DMS153 treated with DMSO at 0.1 percent for 48 hours (cell line): ENCODE results near the gene PREX1.

Experiments
- DNase-seq: peaks from one replicate; lab custom pipeline; 2025; ENCODE audit not compliant: unreplicated experiment; lab: John Stamatoyannopoulos, UW

The PREX1 gene

DNA sequence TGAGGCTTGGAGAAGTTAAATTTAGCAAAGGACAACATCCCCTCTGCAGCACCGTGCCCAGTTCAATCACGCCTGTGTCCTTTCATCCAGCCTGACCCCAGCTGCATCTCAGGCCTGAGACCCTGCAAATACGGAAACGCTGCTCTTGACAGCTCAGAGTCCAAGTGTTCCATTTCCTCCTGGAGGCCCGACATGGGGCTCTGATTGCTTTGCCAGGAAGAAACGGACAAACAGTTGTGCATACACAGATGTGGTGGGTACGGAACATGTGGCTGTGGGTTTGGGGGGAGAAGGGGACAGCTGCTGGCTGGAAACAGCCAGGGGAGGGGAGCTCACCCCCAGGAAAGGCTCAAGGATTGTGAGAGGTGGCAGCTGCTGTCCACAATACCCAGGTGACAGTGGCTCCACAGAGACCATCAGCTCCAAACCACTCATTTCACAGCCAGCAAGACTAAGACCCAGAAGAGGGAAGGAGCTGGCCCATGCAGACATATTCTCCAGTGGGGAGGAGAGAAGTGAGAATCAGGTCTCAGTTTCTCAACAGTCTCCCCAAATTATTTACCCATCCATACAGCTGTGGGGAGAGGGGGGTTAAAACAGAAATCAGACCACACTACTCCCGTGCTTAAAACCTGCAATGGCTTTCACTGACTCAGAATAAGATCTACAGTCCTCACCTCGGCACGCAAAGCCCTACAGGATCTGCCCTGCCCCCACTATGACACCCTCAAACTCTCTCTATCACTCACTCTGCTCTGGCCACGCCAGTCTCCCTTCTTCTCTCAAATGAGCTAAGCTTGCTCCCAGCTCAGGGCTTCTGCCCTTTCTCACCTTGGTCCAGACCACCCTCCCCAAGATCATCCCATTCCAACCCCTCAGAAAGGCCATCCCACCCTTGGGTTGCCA lies 89.1 kb downstream of the PREX1 start:
- no peak for DNase-seq

DNA sequence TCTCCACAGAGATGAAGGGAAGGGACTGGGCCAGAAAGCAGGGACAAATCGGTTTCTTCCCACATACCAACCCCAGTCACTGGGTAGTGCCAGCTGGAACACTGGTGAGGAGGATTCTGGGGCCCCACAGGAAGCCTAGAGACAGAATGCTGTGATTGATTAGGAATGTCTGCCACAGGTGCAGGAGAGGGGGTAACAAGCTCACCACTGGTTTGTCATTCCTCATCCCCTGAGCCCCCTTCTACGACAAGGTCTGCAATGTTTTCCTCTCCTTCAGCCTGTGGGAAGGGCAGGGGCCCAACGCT lies 89.8 kb downstream of the PREX1 start:
- DNase-seq = no peak

GRCh38 chr20:48737434-48738093 lies 90.2 kb downstream of the PREX1 start:
- no peak for DNase-seq

DNA sequence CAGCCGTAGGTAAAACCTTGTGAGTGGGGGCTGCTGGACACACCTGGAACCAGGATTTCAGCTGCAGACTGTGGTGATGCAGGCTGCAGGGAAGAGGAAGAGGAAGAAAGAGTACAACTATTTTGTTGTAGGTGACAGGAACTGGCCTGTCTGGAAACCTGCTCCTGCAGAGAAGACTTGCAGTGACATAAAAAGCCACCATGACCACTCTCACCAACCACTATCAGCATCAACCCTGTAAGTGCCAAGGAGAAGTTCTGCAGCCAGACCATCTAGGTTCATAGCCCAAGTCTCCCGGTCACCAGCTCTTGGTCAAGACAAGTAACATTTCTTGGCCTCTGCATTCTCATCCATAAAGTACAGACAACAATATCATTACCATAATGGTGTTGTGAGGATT lies 91.2 kb downstream of the PREX1 start:
- DNase-seq = no peak

- no peak for DNase-seq
Observed at GRCh38 chr20:48736231-48736630, 91.6 kb downstream of the PREX1 start.

- DNase-seq = no peak
Observed at GRCh38 chr20:48735112-48735511, 92.7 kb downstream of the PREX1 start.

DNA sequence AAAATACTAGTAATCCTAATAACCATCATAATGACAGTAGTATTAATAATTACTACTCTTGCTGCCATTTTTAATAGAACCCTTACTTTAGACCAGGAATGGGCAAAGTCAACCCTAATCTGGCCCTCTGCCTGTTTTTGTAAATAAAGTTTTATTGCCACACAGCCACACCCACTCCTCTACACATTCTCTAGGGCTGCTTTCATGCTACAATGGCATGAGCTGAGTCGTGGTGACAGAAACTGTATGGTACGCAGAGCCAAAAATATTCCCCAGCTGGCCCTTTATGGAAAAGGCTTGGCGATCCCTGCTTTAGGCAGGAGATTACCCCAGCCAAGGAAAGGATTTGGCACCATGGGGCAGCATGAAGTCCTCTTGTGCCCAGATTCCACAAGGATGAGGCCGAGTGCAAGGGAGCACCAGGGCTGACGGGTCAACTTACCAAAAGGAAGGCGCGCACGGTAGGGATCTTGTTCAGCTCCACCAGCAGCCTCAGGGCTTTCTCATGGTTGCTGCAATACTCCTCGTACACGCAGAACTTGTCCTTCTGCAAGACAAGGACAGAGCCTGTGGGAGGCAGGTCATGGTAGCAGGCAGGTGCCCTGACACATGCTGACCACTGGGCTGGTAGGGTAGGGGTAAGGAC lies 93.6 kb downstream of the PREX1 start:
- DNase-seq = no peak

GRCh38 chr20:48733296-48733790 lies 94.5 kb downstream of the PREX1 start:
- DNase-seq = no peak

- no peak for DNase-seq
Observed at GRCh38 chr20:48732081-48732829, 95.5 kb downstream of the PREX1 start.

GRCh38 chr20:48731536-48731935 lies 96.3 kb downstream of the PREX1 start:
- no peak for DNase-seq

- no peak for DNase-seq
Observed at GRCh38 chr20:48730977-48731376, 96.8 kb downstream of the PREX1 start.

GRCh38 chr20:48729538-48729937 lies 98.3 kb downstream of the PREX1 start:
- DNase-seq = no peak

DNA sequence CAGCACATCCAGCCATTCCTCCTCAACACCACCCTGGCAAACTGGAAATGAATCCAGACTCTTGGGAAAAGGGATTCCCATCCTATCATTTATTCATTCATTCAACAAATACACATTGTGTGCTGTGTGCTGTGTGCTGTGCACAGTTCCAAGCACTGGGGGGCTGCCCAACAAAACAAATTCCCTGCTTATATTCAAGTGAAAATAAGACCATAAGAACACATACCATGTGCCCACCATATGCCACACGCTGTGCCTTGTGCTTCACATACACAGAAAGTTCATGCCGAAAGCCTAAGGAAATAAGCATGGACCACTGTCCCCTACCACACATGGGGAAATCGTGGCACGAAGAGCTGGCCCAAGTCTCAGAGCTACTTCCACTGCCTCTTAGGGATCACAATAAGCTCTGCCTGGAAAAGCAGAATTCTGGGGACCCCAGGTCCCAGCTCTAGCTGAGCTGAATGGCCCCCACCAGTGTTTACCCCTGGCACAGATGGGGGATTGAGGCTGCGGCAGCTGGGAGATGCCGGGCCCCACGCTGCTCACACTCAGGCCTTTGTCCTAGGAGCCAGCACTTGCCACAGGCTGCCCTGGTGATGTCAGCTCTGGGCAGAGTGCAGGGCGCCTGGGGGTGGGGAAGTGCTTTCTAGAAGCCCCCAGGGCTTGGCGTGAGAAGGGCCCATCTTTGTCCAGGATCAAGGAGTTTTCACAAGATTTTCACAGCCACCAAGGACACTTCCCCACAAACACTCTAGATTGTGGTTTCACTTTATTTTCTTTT lies 99.6 kb downstream of the PREX1 start:
- no peak for DNase-seq

- DNase-seq = no peak
Observed at GRCh38 chr20:48727226-48727625, 100.6 kb downstream of the PREX1 start.

DNA sequence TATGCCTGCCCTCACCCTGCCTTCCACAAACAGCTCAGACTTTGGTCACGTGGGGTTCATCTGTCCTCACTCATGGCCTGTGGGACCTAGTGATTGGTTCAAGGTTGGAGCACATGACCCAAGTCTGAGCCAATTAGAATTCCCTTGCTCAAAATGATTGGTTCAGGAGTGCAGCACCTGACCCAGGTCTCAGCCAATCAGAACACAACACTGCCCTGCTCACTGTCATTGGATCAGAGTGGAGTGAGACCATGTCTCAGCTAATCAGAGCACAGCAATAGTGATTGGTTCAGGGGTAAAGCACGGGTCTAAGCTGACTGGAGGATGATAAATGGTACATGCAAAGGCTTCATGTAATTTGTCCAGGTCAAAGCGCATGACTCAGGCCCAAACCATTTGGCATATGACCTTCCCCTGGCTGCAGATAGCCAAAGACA lies 102.2 kb downstream of the PREX1 start:
- DNase-seq = no peak

DNA sequence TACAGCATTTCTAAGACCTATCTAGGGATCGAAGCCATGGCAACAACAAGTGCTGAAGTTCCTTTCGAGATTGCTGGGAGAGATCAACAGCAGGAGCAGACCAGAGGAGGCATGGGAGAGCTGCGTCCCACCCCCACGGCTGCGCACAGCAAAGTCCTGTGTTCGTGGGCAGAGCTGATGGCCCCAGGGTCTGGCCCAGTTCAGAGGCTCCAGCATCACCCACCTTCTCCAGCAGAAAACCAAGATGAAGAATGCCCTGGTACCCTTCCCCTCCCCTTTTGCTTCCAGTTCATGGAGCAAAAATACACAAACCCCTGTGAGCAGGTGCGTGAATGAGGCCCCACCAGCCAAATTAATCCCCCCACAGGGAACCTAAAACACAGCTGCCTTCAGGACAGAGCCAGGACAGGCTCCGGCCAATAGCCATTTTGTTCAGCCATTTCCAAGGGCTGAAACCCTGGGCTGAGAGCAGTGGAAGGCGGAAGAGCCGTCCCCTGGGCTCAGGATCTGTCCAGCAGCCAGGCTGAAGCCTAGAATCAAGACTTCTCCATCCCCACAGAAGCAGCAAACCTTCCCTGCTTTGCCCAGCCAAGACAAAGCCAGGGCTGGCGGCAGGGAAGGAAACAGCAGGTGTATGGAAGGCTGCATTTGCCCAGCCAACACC lies 102.8 kb downstream of the PREX1 start:
- no peak for DNase-seq

- DNase-seq = no peak
Observed at GRCh38 chr20:48724382-48724781, 103.4 kb downstream of the PREX1 start.

DNA sequence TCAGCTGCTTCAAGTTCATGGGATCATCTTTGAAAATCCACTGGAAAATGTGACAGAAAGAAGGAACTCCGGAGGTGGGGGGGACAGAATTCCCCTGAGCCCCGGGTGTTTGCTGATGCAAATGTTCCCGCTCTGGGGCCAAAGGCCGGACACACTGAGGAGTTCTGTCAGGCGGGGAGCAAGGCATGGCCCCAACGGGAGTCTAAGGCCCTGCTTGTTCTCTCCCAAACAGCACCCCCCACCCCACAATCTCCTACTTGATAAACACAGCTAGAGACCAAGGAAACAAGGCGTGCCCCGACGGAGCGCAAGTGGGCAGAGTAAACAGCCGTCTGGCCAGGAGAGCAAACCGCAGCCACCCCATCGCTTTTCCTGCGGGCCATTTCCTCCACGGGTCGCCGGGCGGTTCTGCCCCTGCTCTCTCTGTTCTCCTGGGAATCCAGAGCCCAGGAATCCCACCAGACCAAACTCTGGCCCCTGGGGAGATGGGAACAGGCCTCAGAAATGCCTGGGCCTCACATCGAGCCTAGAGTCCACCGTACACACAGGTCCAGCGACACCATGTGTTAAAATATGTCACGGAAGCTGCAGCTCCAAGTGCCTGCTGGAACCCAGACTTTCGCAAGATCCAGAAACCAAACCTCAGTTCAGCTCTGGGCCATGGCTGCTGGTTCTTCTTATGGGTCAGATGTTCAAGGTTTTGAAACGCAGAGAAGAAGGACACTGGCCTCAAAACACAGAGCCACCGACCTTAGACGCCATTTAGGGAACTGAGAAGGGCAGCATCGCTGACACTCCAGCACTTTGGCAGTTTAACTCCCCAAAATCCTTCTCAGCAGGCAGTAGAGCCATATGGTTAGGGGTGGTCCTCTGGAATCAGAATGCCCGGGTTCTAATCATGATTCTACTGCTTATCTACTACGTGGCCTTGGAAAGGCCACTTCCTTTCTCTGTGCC lies 104.2 kb downstream of the PREX1 start:
- DNase-seq = peak; percentile 20

DNA sequence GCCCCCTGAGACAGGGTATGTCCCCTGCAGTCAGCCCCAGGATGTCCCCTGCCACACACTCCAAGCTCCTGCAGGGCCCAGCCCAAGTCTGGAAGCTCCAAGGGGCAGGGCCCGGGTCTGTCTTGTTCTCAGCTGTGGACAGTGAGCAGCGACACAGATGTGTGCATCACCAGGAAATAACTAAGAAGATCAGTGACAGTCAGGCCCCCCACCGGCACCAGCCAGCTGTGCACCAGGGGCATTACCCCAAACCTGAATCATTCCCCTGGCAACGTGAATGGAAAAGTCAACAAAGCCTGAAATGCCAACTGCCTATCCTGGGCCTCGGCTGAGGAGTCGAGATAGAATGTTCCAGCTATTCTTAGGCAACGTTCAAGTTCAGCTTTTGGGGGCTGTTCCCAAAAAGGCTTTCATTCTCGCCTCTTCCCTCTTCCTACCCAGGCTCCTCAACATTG lies 105.0 kb downstream of the PREX1 start:
- peak; percentile 27 for DNase-seq
